Esophagus muscularis mucosa (tissue), 4 donors: ENCODE results near the gene PLEKHG3. TPM values are rescaled to one million over a fixed set of nuclear protein-coding genes. Genes with fewer than 3 reads are reported as not detected.
A peak's percentile ranks its signal among the peaks of the same experiment; 100 is the strongest.

ENCODE experiments used
- DNase-seq: peaks from one replicate; pipeline ENCODE4 v3.0.0-alpha.2; 2017; ENCODE audit errors: extremely low spot score
- H3K27ac ChIP-seq, 4 donors: fragments of 200-600 bp; sonication (generic); replicated peaks in 1 of 4; 1 replicate in 3 of 4; 2 replicates in 1 of 4; pipeline ENCODE4 v1.5.1; 2016 to 2019; ENCODE audit warnings: mild to moderate bottlenecking in 1 of 4
- H3K27me3 ChIP-seq, 4 donors: fragments of 200-600 bp; sonication (generic); one replicate each; pipeline versions ENCODE4 v1.5.1 to v1.6.0; 2016 to 2019
- H3K36me3 ChIP-seq, 4 donors: fragments of 200-600 bp; sonication (generic); one replicate each; pipeline ENCODE4 v1.5.1; 2016 to 2019
- H3K4me1 ChIP-seq, 4 donors: fragments of 200-600 bp; sonication (generic); one replicate each; pipeline ENCODE4 v1.5.1; 2016 to 2019
- H3K4me3 ChIP-seq, 4 donors: fragments of 200-600 bp; sonication (generic); 1 replicate in 2 of 4; 2 replicates in 2 of 4; pipeline ENCODE4 v1.5.1; 2016 to 2019; ENCODE audit warnings: mild to moderate bottlenecking in 4 of 4, moderate library complexity in 1 of 4
- H3K9me3 ChIP-seq, 4 donors: fragments of 200-600 bp; sonication (generic); 1 replicate in 3 of 4; 2 replicates in 1 of 4; pipeline ENCODE4 v1.5.1; 2016 to 2019
- EP300 ChIP-seq: sonication (generic); formaldehyde crosslinking; IDR thresholded peaks from one replicate; pipeline ENCODE4 v1.6.1; 2017; ENCODE audit warnings: antibody characterized with exemption
- POLR2A ChIP-seq: fragments of 450-650 bp; IDR thresholded peaks from one replicate; pipeline ENCODE4 v1.6.1; 2017; ENCODE audit warnings: antibody characterized with exemption, moderate library complexity, mild to moderate bottlenecking, low read depth
- POLR2AphosphoS5 ChIP-seq, 2 donors: sonication (generic); formaldehyde crosslinking; IDR thresholded peaks; one replicate each; pipeline ENCODE4 v1.6.1; 2017; ENCODE audit warnings: antibody characterized with exemption in 2 of 2
- WGBS: methylation state at CpG from one replicate; pipeline ENCODE4 v1.1.5; 2018; 5-methylcytosine and 5-hydroxymethylcytosine counted together
- intact Hi-C: fragments of 100-400 bp; cut with DNase I; formaldehyde crosslinking; loops from one replicate; pipeline ENCODE4 v1.15.1; 2023
- total RNA-seq, 4 donors: library from RNA; depleted of rRNA; stranded (reverse); fragments of >200 nt; gene quantifications; one replicate each; pipeline versions ENCODE4 v1.1.0 to v1.2.1, GENCODE V29; 2016
- TF ChIP-seq, protein P1 (sequence below), 3 experiments: fragments of 200-600 bp in 2 of 3; fragments of 450-650 bp in 1 of 3; sonication (generic) in 2 of 3; IDR thresholded peaks; one replicate each; pipeline ENCODE4 v1.5.1; 2017 to 2019; ENCODE audit warnings: antibody characterized with exemption in 3 of 3, mild to moderate bottlenecking in 2 of 3, moderate library complexity in 1 of 3

The PLEKHG3 gene
- total RNA-seq, 4 donors from 2014 or later, result 21.7 to 66.7 (median 35.1) TPM

DNA sequence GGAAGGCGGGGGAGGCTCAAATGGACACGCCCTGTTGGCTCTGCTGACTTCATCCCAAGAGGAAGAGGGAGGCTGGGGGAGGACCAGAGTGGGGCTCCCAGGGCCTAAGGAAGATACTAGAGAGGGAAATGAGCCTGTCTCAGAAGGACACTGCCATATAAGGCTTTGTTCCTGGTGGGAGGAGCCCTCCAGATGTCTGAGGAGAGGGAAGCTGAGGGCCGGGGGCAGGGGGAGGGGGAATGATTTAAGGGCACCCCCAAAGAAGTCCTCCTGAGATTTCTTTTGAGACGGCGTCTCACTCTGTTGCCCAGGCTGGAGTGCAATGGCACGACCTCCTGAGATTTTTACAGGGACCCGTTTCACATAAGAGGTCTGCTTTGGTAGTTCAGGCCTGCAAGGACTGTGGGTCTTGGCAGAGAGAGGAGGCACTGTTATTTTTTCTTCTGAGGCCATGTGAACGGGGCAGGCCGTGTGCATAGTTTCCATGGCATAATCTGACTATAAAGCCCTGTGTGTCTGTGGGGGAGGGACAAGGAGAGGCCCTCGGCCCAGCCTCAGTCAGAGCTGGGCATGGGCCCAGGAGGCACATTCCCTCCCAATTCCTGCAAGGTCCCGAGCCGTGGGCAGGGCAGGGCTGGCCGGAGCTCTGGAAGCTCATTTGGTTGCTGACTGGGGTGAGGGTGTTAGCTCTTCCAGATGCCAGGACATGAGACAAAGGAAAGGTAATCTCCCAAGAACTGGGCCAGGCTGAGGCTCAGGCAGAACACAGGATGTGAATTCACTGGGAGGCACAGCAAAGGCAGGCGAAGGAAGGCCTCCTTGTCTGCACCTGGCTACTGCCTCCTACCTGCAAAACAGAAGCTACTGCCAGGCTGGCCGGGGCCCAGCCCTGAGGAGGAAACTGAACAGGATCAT is 22.2 kb upstream of the PLEKHG3 start:
- Histone ChIP-seq H3K27ac (peak overlapping the region; percentile 82 to 87 (median 84)), H3K9me3 (no peaks in the 10 kb centered on the region), H3K27me3 (no peaks in the 10 kb centered on the region), H3K36me3 (no peaks in the 10 kb centered on the region), H3K4me3 (peak overlapping the region in 1 of 4 donors; percentile 1), H3K4me1 (peaks cover 30 to 48% (median 43%) of the 10 kb centered on the region in 4 donors)
- WGBS, result 48% methylated on average over 11 of the region's 15 CpGs
- DNase-seq, result no peak
- TF ChIP-seq POLR2AphosphoS5 (IDR thresholded peaks at IDR 0.05), result peak; percentile 65 to 78
- TF ChIP-seq POLR2A, result no peak
- intact Hi-C loops, result no loop called here

DNA sequence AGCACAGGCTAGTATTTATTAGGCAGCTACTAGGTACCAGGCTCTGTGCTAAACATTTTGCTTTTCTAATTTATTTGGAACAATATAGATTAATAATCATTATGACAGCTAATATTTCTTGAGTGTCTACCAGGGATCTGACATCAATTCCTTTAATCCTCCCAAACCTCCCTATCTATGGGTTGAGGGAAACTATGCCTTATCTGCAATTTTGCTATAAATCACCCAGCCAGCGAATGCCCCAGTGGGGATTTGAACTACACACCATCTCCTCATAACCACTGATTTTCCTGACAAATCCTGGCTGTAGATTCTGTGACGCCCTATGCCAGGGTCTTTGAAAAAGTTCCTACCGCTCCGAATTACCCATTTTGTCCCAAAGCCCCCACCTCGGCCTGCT is 21.4 kb upstream of the PLEKHG3 start:
- TF ChIP-seq POLR2AphosphoS5 (IDR thresholded peaks at IDR 0.05) (no peak), POLR2A (no peak), EP300 (no peak)
- TF ChIP-seq, protein P1, sequence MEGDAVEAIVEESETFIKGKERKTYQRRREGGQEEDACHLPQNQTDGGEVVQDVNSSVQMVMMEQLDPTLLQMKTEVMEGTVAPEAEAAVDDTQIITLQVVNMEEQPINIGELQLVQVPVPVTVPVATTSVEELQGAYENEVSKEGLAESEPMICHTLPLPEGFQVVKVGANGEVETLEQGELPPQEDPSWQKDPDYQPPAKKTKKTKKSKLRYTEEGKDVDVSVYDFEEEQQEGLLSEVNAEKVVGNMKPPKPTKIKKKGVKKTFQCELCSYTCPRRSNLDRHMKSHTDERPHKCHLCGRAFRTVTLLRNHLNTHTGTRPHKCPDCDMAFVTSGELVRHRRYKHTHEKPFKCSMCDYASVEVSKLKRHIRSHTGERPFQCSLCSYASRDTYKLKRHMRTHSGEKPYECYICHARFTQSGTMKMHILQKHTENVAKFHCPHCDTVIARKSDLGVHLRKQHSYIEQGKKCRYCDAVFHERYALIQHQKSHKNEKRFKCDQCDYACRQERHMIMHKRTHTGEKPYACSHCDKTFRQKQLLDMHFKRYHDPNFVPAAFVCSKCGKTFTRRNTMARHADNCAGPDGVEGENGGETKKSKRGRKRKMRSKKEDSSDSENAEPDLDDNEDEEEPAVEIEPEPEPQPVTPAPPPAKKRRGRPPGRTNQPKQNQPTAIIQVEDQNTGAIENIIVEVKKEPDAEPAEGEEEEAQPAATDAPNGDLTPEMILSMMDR (IDR thresholded peaks at IDR 0.05), result no peak
- intact Hi-C loops, result no loop called here
- 97% methylated on average over 5 of the region's 5 CpGs for WGBS

DNA sequence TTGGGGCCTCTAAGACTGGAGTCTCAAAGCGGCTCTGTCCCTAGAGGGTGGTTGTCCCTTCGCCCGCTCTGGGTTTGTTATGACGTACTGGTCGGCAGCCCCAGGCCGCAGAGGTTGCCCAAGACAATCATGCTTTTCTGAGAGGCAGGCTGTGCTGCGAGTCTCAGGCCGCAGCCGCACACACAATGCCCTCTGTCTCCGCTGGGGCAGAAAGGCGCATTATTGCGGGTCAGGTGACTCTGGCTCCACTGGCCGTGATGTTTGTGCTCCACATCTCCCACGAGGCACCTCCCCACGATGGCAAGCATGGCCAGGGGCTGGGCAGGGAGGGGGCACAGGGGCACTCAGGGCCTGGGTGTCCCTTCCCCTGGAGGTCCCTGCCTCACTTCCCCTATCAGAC is 21.0 kb upstream of the PLEKHG3 start:
- intact Hi-C loops, result no loop called here
- peaks cover 30 to 48% (median 43%) of the 10 kb centered on the region in 4 donors for H3K4me1 ChIP-seq
- H3K27ac ChIP-seq, result peak overlapping the region; percentile 82 to 87 (median 84)
- 71% methylated on average over 8 of the region's 15 CpGs for WGBS
- no peak for DNase-seq
- TF ChIP-seq, protein P1 (IDR thresholded peaks at IDR 0.05), result no peak
- no peak for TF ChIP-seq POLR2AphosphoS5 (IDR thresholded peaks at IDR 0.05)
- no peak for TF ChIP-seq POLR2A
- no peak for TF ChIP-seq EP300
- no peaks in the 10 kb centered on the region for H3K9me3 ChIP-seq
- no peak overlapping the region for H3K4me3 ChIP-seq
- no peaks in the 10 kb centered on the region for H3K27me3 ChIP-seq
- no peaks in the 10 kb centered on the region for H3K36me3 ChIP-seq

More for the DNA sequence above, 21.4 kb upstream of the PLEKHG3 start:
- Histone ChIP-seq H3K4me1 (peaks cover 30 to 48% (median 43%) of the 10 kb centered on the region in 4 donors), H3K36me3 (no peaks in the 10 kb centered on the region), H3K27me3 (no peaks in the 10 kb centered on the region), H3K4me3 (no peak overlapping the region), H3K27ac (peak overlapping the region; percentile 82 to 87 (median 84)), H3K9me3 (no peaks in the 10 kb centered on the region)
- no peak for DNase-seq

DNA sequence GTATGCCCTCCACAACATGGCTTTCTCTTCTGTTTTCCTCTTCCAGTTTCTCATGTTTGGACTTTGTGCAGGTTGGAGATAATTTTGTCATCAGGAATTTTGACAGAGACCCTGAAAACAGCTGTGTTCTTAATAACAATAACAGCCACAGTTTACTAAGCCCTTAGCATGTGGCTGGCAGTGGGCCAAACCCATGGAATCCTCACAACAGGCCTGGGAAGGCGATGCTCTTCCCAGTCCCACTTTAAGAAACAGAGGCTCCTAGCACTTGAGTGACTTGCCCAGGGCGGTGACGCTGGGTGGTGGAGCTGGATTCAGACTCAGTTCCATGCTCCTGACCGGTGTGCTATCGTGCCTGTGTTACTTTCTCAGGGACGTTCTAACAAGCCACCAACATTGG is 20.1 kb upstream of the PLEKHG3 start:
- TF ChIP-seq EP300, result no peak
- TF ChIP-seq POLR2AphosphoS5 (IDR thresholded peaks at IDR 0.05), result no peak
- TF ChIP-seq, protein P1 (IDR thresholded peaks at IDR 0.05), result no peak
- TF ChIP-seq POLR2A, result no peak

DNA sequence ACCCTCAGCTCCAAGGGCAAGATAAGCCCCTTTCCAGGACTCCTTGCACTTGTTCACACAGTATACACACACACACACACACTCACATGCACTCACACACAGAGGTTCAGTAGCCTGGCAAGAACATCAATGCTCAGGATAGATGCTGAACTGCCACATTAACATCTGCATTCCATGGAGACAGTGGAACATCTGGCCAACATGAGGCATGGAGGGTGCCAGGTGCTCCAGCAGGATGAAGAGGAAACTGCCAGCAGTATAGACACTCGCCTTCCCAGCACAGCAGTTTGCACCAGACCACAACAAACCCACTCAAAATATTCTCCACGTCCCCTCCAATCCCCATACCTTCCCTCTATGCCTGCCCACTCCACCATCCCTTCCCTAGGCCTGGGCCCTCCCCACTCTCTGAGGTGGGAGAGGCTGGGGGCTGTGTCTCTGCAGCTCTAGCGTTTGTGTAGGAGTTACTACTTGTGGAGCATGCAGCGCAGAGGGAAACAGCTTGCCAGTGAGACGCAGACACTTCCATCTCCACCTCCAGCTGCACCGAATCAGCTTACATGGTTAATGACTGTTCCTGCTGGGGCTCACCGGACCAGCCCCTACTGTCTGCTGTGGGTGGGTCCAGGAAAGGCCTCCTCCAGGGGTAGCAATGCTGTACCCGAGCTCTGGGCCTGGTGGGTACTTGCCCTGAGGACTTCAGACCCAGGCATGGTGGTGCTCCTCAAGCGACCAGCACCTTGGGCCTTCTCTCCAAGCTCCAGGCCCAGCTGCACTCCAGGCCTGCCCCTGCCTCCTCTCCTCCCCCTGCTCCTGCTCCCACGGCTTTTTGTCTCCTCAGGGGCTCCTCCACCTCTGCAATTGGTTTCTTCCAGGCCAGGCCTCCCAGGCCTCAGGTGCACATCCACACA is 18.6 kb upstream of the PLEKHG3 start:
- intact Hi-C loops, result no loop called here
- WGBS, result 77% methylated on average over 7 of the region's 10 CpGs
- no peak for DNase-seq

More for the DNA sequence above, 20.1 kb upstream of the PLEKHG3 start:
- WGBS, result 96% methylated on average over 6 of the region's 6 CpGs
- Histone ChIP-seq H3K27me3 (no peaks in the 10 kb centered on the region), H3K36me3 (no peaks in the 10 kb centered on the region), H3K4me3 (no peak overlapping the region), H3K9me3 (no peaks in the 10 kb centered on the region), H3K4me1 (peaks cover 30 to 48% (median 43%) of the 10 kb centered on the region in 4 donors), H3K27ac (peak overlapping the region; percentile 82 to 87 (median 84))
- no peak for DNase-seq
- intact Hi-C loops, result no loop called here

More for the DNA sequence above, 18.6 kb upstream of the PLEKHG3 start:
- H3K9me3 ChIP-seq, result no peaks in the 10 kb centered on the region
- no peaks in the 10 kb centered on the region for H3K27me3 ChIP-seq
- TF ChIP-seq EP300 (no peak), POLR2AphosphoS5 (IDR thresholded peaks at IDR 0.05) (no peak), POLR2A (no peak)
- TF ChIP-seq, protein P1 (IDR thresholded peaks at IDR 0.05), result no peak
- H3K36me3 ChIP-seq, result no peaks in the 10 kb centered on the region
- peaks cover 24 to 36% (median 34%) of the 10 kb centered on the region in 4 donors for H3K4me1 ChIP-seq
- H3K4me3 ChIP-seq, result no peak overlapping the region
- H3K27ac ChIP-seq, result no peak overlapping the region
